H1 (cell line): ENCODE data around the gene GNA12. TPM values are rescaled to one million over a fixed set of nuclear protein-coding genes. Genes with fewer than 3 reads are reported as not detected.

Experiments used
- CTCF ChIA-PET: fragments of 300-600 bp; sonication (Branson Sonifier 250); formaldehyde crosslinking; loops from one replicate; lab custom pipeline; 2021; ENCODE audit not compliant: partially characterized antibody; lab: Charles Lee
- POLR2A ChIA-PET: fragments of 300-600 bp; sonication (Branson Sonifier 250); formaldehyde crosslinking; loops from one replicate; lab custom pipeline; 2021; ENCODE audit warnings: inconsistent platforms; ENCODE audit not compliant: partially characterized antibody; lab: Charles Lee
- DNase-seq, 2 experiments: peaks; one replicate each; pipeline versions ENCODE4 v3.0.0 to v3.0.0-alpha.2; 2010 to 2022; ENCODE audit warnings: low spot score in 2 of 2, low read depth in 1 of 2, mixed read lengths in 1 of 2
- FAIRE-seq: peaks from 2 replicates; lab custom pipeline; 2011; peaks lifted over from hg19 to GRCh38; lab: Jason Lieb, UNC
- H2AFZ ChIP-seq: 2 replicates; pipeline ENCODE4 v1.8.1; 2012; ENCODE audit warnings: low read length, inconsistent platforms
- H2AK5ac ChIP-seq: 2 replicates; pipeline ENCODE4 v1.6.1; 2013; ENCODE audit warnings: low read depth, low read length
- H2BK120ac ChIP-seq: replicated peaks from 2 replicates; pipeline ENCODE3; 2013; ENCODE audit warnings: low read depth, low read length, inconsistent platforms
- H2BK12ac ChIP-seq: 2 replicates; pipeline ENCODE4 v1.6.1; 2013; ENCODE audit warnings: low read depth, low read length
- H2BK15ac ChIP-seq: 2 replicates; pipeline ENCODE4 v1.6.1; 2013; ENCODE audit warnings: low read length
- H2BK20ac ChIP-seq: 2 replicates; pipeline ENCODE4 v1.6.1; 2013; ENCODE audit warnings: low read length
- H2BK5ac ChIP-seq: 2 replicates; pipeline ENCODE4 v1.6.1; 2013; ENCODE audit warnings: low read depth, low read length
- H3K14ac ChIP-seq: 2 replicates; pipeline ENCODE4 v1.6.1; 2013; ENCODE audit warnings: inconsistent platforms; ENCODE audit not compliant: insufficient read length
- H3K18ac ChIP-seq: 2 replicates; pipeline ENCODE4 v1.6.1; 2013; ENCODE audit warnings: low read length; ENCODE audit errors: extremely low read depth
- H3K23ac ChIP-seq: 2 replicates; pipeline ENCODE4 v1.6.1; 2013; ENCODE audit warnings: inconsistent platforms; ENCODE audit not compliant: insufficient read length
- H3K23me2 ChIP-seq: 2 replicates; pipeline ENCODE4 v1.6.1; 2013; ENCODE audit warnings: low read depth, low read length
- H3K27ac ChIP-seq: 2 replicates; pipeline ENCODE4 v1.6.1; 2011; ENCODE audit warnings: low read depth, low read length, inconsistent platforms
- H3K27me3 ChIP-seq, 4 experiments: replicated peaks in 1 of 4; 1 replicate in 1 of 4; 2 replicates in 3 of 4; pipeline versions ENCODE4 v1.6.1 to v1.8.1; 2011 to 2013; ENCODE audit warnings: low read length in 3 of 4, mild to moderate bottlenecking in 3 of 4, inconsistent platforms in 2 of 4, mixed read lengths in 2 of 4, moderate library complexity in 1 of 4; ENCODE audit not compliant: control insufficient read depth in 3 of 4, insufficient read depth in 3 of 4; ENCODE audit errors: extremely low read depth in 1 of 4
- H3K36me3 ChIP-seq, 4 experiments: 2 replicates each; pipeline versions ENCODE4 v1.6.1 to v1.8.1; 2011 to 2013; ENCODE audit warnings: mild to moderate bottlenecking in 4 of 4, low read length in 3 of 4, moderate library complexity in 2 of 4, control low read depth in 1 of 4, inconsistent platforms in 1 of 4; ENCODE audit not compliant: insufficient read depth in 4 of 4, control insufficient read depth in 2 of 4
- H3K4ac ChIP-seq: replicated peaks from 2 replicates; pipeline ENCODE3; 2013; ENCODE audit warnings: low read length, low read depth, mixed read lengths, inconsistent platforms; ENCODE audit not compliant: insufficient read length
- H3K4me1 ChIP-seq, 4 experiments: replicated peaks in 1 of 4; 1 replicate in 1 of 4; 2 replicates in 3 of 4; pipeline versions ENCODE4 v1.6.1 to v1.8.1; 2011 to 2013; ENCODE audit warnings: low read length in 3 of 4, inconsistent platforms in 2 of 4, mixed read lengths in 1 of 4; ENCODE audit not compliant: insufficient read depth in 4 of 4, control insufficient read depth in 3 of 4
- H3K4me2 ChIP-seq, 2 experiments: 2 replicates each; pipeline versions ENCODE4 v1.6.1 to v1.8.1; 2011 to 2013; ENCODE audit warnings: low read depth in 2 of 2, low read length in 2 of 2, control low read depth in 1 of 2, inconsistent platforms in 1 of 2, mild to moderate bottlenecking in 1 of 2; ENCODE audit not compliant: insufficient read depth in 1 of 2
- H3K4me3 ChIP-seq, 4 experiments: fragments of 200-600, 300-600 bp in 1 of 4; sonication (generic), shearing (Covaris generic), sonication (Bioruptor Twin) in 1 of 4; 2 replicates each; pipeline versions ENCODE4 v1.5.1 to v1.8.1; 2011 to 2016; ENCODE audit warnings: low read length in 4 of 4, low read depth in 3 of 4, control low read depth in 2 of 4, inconsistent platforms in 2 of 4, mild to moderate bottlenecking in 2 of 4, mixed read lengths in 1 of 4, moderate library complexity in 1 of 4; ENCODE audit not compliant: insufficient read depth in 2 of 4; ENCODE audit errors: extremely low read depth in 1 of 4
- H3K56ac ChIP-seq: replicated peaks from 2 replicates; pipeline ENCODE3; 2013; ENCODE audit warnings: low read depth, mild to moderate bottlenecking, mixed read lengths, low read length, inconsistent platforms; ENCODE audit not compliant: insufficient read length
- H3K79me1 ChIP-seq: 2 replicates; pipeline ENCODE4 v1.6.1; 2013; ENCODE audit warnings: low read depth, low read length, control low read depth
- H3K79me2 ChIP-seq, 2 experiments: 2 replicates each; pipeline versions ENCODE4 v1.6.1 to v1.8.1; 2012 to 2013; ENCODE audit warnings: low read length in 2 of 2, mild to moderate bottlenecking in 2 of 2, inconsistent platforms in 1 of 2; ENCODE audit not compliant: insufficient read depth in 2 of 2, control insufficient read depth in 1 of 2
- H3K9ac ChIP-seq, 4 experiments: replicated peaks in 1 of 4; 1 replicate in 1 of 4; 2 replicates in 3 of 4; pipeline versions ENCODE4 v1.6.1 to v1.8.1; 2011 to 2013; ENCODE audit warnings: low read depth in 3 of 4, low read length in 3 of 4, control low read depth in 2 of 4, mild to moderate bottlenecking in 2 of 4, moderate library complexity in 2 of 4, inconsistent platforms in 1 of 4; ENCODE audit errors: extremely low read depth in 1 of 4
- H3K9me3 ChIP-seq, 2 experiments: 2 replicates each; pipeline versions ENCODE4 v1.6.1 to v1.8.1; 2012 to 2013; ENCODE audit warnings: mild to moderate bottlenecking in 2 of 2, moderate library complexity in 2 of 2, control low read depth in 1 of 2, inconsistent platforms in 1 of 2, low read depth in 1 of 2, low read length in 1 of 2, mixed read lengths in 1 of 2; ENCODE audit not compliant: insufficient read depth in 2 of 2
- H4K20me1 ChIP-seq, 2 experiments: replicated peaks in 1 of 2; 2 replicates each; pipeline versions ENCODE3 to v1.8.1; 2011 to 2013; ENCODE audit warnings: inconsistent platforms in 2 of 2, low read length in 2 of 2, mild to moderate bottlenecking in 1 of 2; ENCODE audit not compliant: insufficient read depth in 2 of 2, control insufficient read depth in 1 of 2
- H4K5ac ChIP-seq: 2 replicates; pipeline ENCODE4 v1.6.1; 2013; ENCODE audit warnings: low read length, low read depth, mixed read lengths, inconsistent platforms; ENCODE audit not compliant: insufficient read length
- H4K8ac ChIP-seq: 2 replicates; pipeline ENCODE4 v1.8.0; 2013; ENCODE audit warnings: mild to moderate bottlenecking, moderate library complexity, low read length, inconsistent platforms; ENCODE audit not compliant: insufficient read depth; ENCODE audit errors: extremely low read depth
- H4K91ac ChIP-seq: replicated peaks from 2 replicates; pipeline ENCODE3; 2013; ENCODE audit warnings: low read length, mixed read lengths, inconsistent platforms; ENCODE audit not compliant: insufficient read length
- BCL11A ChIP-seq, 2 experiments: IDR thresholded peaks; one replicate each; pipeline ENCODE4 v1.6.1; 2011; ENCODE audit warnings: low read depth in 2 of 2, low read length in 2 of 2, mild to moderate bottlenecking in 2 of 2
- JUND ChIP-seq: IDR thresholded peaks from 2 replicates; pipeline ENCODE4 v1.6.1; 2011; ENCODE audit warnings: mild to moderate bottlenecking, improper control_type of control experiment, low read length
- PHF8 ChIP-seq: fragments of 200-600 bp; sonication (generic); conservative IDR thresholded peaks from 2 replicates; pipeline ENCODE4 v1.7.1; 2012; ENCODE audit warnings: low read depth, mild to moderate bottlenecking, inconsistent platforms, low read length, moderate library complexity
- POLR2A ChIP-seq, 2 experiments: IDR thresholded peaks; 1 replicate in 1 of 2; 2 replicates in 1 of 2; pipeline ENCODE4 v1.6.1; 2011; ENCODE audit warnings: low read depth in 2 of 2, low read length in 2 of 2, mild to moderate bottlenecking in 2 of 2; ENCODE audit errors: control extremely low read depth in 1 of 2
- TCF12 ChIP-seq: IDR thresholded peaks from 2 replicates; pipeline ENCODE4 v1.6.1; 2011; ENCODE audit warnings: low read depth, mild to moderate bottlenecking, low read length
- WGBS, 2 experiments: shearing (Covaris generic) in 1 of 2; methylation state at CpG; one replicate each; pipeline versions ENCODE4 v1.1.6 to v1.1.7; 2013 to 2015; ENCODE audit warnings: low lambda C conversion rate in 2 of 2, mixed read lengths in 2 of 2, inconsistent platforms in 1 of 2, low coverage in 1 of 2, missing lambda C conversion rate in 1 of 2; ENCODE audit not compliant: insufficient replicate concordance in 2 of 2, insufficient coverage in 1 of 2, insufficient read length in 1 of 2; ENCODE audit errors: extremely low coverage in 1 of 2, missing lambda C conversion rate in 1 of 2; 5-methylcytosine and 5-hydroxymethylcytosine counted together
- polyA plus RNA-seq, 7 experiments: library from polyadenylated mRNA; depleted of rRNA in 3 of 7; stranded (reverse) in 5 of 7; unstranded in 2 of 7; fragments of >200 nt in 5 of 7; fragments of 200-250 nt in 2 of 7; gene quantifications; 1 replicate in 5 of 7; 2 replicates in 1 of 7; 4 replicates in 1 of 7; pipeline versions ENCODE4 v1.2.1 to v1.2.3, GENCODE V29; 2011 to 2013; ENCODE audit warnings: missing spikeins in 2 of 7, mixed read lengths in 2 of 7
- total RNA-seq: library from RNA; stranded (reverse); fragmentation: NEBNext Ultra II Directional; extraction: Animal tissue kit (Norgen Biotek cat#: 25700); gene quantifications from 2 replicates; pipeline ENCODE4 v1.2.1, GENCODE V29; 2021
- TF ChIP-seq, protein P1 (sequence below): IDR thresholded peaks from 2 replicates; pipeline ENCODE4 v1.6.1; 2012; ENCODE audit warnings: inconsistent platforms

Gene GNA12
- total and polyA plus RNA-seq, 2 of the 8 experiments (the other 6 are each of a cell fraction or from before 2014, with no cell fraction given), result 96.5 to 109 TPM

GRCh38 chr7:2791390-2791789 lies 52.7 kb downstream of the GNA12 start:
- Histone ChIP-seq H3K18ac (no peak overlapping the region), H2BK120ac (no peak overlapping the region), H4K8ac (no peak overlapping the region), H4K91ac (no peak overlapping the region), H2BK12ac (no peak overlapping the region), H4K5ac (no peak overlapping the region), H4K20me1 (peaks cover 11 to 14% of the 10 kb centered on the region in 2 experiments), H2BK20ac (no peak overlapping the region), H3K9me3 (no peaks in the 10 kb centered on the region), H3K79me2 (peaks cover 0 to 68% of the 10 kb centered on the region in 2 experiments; a peak in 2 of 4 replicates), H3K36me3 (peaks cover 12 to 33% (median 28%) of the 10 kb centered on the region in 4 experiments), H3K23ac (no peak overlapping the region), H3K79me1 (peaks cover 12% of the 10 kb centered on the region; the same call in 1 of the 2 replicates), H2AFZ (no peak overlapping the region), H3K27me3 (no peaks in the 10 kb centered on the region), H3K27ac (no peak overlapping the region), H3K4me2 (no peak overlapping the region), H3K4ac (no peak overlapping the region), H2BK5ac (no peak overlapping the region), H3K4me1 (no peaks in the 10 kb centered on the region), H3K56ac (no peak overlapping the region), H3K23me2 (no peaks in the 10 kb centered on the region), H3K9ac (no peak overlapping the region), H2BK15ac (no peak overlapping the region), H3K4me3 (no peak overlapping the region), H2AK5ac (no peak overlapping the region), H3K14ac (no peak overlapping the region)
- no peak for DNase-seq
- no peak for FAIRE-seq
- ChIA-PET CTCF (interaction anchor here (1.1 to 1.3 kb wide), 4 partner anchors 8 to 72 kb away, joined by 3 read pairs; no protein-coding TSS in a partner anchor), POLR2A (no interaction called here)
- 88% methylated on average over 4 of the region's 5 CpGs; no CpG with 5 or more reads in 1 of the 2 experiments for WGBS, 2 experiments
- no peak for TF ChIP-seq TCF12
- no peak for TF ChIP-seq PHF8
- TF ChIP-seq, protein P1, sequence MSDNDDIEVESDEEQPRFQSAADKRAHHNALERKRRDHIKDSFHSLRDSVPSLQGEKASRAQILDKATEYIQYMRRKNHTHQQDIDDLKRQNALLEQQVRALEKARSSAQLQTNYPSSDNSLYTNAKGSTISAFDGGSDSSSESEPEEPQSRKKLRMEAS, result no peak
- no peak for TF ChIP-seq JUND
- TF ChIP-seq BCL11A (IDR thresholded peaks at IDR 0.05; ENCODE audit: low read depth in 2 of 2, low read length in 2 of 2), result no peak
- no peak for TF ChIP-seq POLR2A (IDR thresholded peaks at IDR 0.05; ENCODE audit: control extremely low read depth in 1 of 2, low read depth in 2 of 2, low read length in 2 of 2)
